Glutamatergic neuron (in vitro differentiated cells): ENCODE measurements around the gene FGGY. TPM values are rescaled to one million over a fixed set of nuclear protein-coding genes. Genes with fewer than 3 reads are reported as not detected.
"Not testable (repeated sequence)": the region's sequence is repeated elsewhere in the genome, so short reads cannot be mapped to it uniquely, and the experiment has no call there.

Experiments
- DNase-seq: peaks from one replicate; pipeline ENCODE4 v3.0.0; 2022
- H3K27ac Mint-ChIP-seq: one replicate; pipeline ENCODE4 v1.8.0; 2020; ENCODE audit warnings: mild to moderate bottlenecking, mixed read lengths, inconsistent platforms; ENCODE audit not compliant: unreplicated experiment
- H3K27me3 Mint-ChIP-seq: one replicate; pipeline ENCODE4 v1.8.0; 2020; ENCODE audit warnings: mild to moderate bottlenecking, moderate library complexity, mixed read lengths, inconsistent platforms; ENCODE audit not compliant: unreplicated experiment
- H3K36me3 Mint-ChIP-seq: one replicate; pipeline ENCODE4 v1.8.0; 2020; ENCODE audit warnings: mild to moderate bottlenecking, mixed read lengths, inconsistent platforms; ENCODE audit not compliant: unreplicated experiment
- H3K4me1 Mint-ChIP-seq: one replicate; pipeline ENCODE4 v1.8.0; 2020; ENCODE audit warnings: mild to moderate bottlenecking, low read depth, mixed read lengths, inconsistent platforms; ENCODE audit not compliant: unreplicated experiment
- H3K4me3 Mint-ChIP-seq: one replicate; pipeline ENCODE4 v1.8.0; 2020; ENCODE audit warnings: mild to moderate bottlenecking, mixed read lengths, inconsistent platforms; ENCODE audit not compliant: unreplicated experiment
- H3K9me3 Mint-ChIP-seq: one replicate; pipeline ENCODE4 v1.8.0; 2020; ENCODE audit warnings: mild to moderate bottlenecking, moderate library complexity, mixed read lengths, inconsistent platforms; ENCODE audit not compliant: unreplicated experiment
- CTCF ChIP-seq: fragments of 200-600 bp; sonication (generic); IDR thresholded peaks from one replicate; pipeline ENCODE4 v1.5.0; 2021; ENCODE audit not compliant: partially characterized antibody, unreplicated experiment
- total RNA-seq: library from RNA; stranded (reverse); fragmentation: NEBNext Ultra II Directional; extraction: Animal tissue kit (Norgen Biotek cat#: 25700); gene quantifications from one replicate; pipeline ENCODE4 v1.2.1, GENCODE V29; 2021; ENCODE audit not compliant: unreplicated experiment

FGGY gene
- total RNA-seq, 1 donor from 2014 or later = 11.6 TPM

GRCh38 chr1:59494145-59494833 is 197.4 kb downstream of the FGGY start:
- H3K9me3 Mint-ChIP-seq = peaks cover 2% of the 10 kb centered on the region
- no peak for DNase-seq
- no peak for TF ChIP-seq CTCF
- no peak overlapping the region for H3K4me3 Mint-ChIP-seq
- H3K27me3 Mint-ChIP-seq = no peaks in the 10 kb centered on the region
- no peak overlapping the region for H3K27ac Mint-ChIP-seq
- H3K4me1 Mint-ChIP-seq = no peaks in the 10 kb centered on the region
- H3K36me3 Mint-ChIP-seq = no peaks in the 10 kb centered on the region

- H3K9me3 Mint-ChIP-seq, DNase-seq, H3K27me3 Mint-ChIP-seq: not testable (repeated sequence)
These were observed 199.3 kb downstream of the FGGY start for GRCh38 chr1:59496156-59496555.

GRCh38 chr1:59497616-59498015 is 200.7 kb downstream of the FGGY start:
- no peaks in the 10 kb centered on the region for H3K36me3 Mint-ChIP-seq
- no peak for TF ChIP-seq CTCF
- H3K4me1 Mint-ChIP-seq = no peaks in the 10 kb centered on the region
- no peak overlapping the region for H3K27ac Mint-ChIP-seq
- H3K27me3 Mint-ChIP-seq = no peaks in the 10 kb centered on the region
- H3K9me3 Mint-ChIP-seq = no peaks in the 10 kb centered on the region
- H3K4me3 Mint-ChIP-seq = no peak overlapping the region
- DNase-seq = no peak

More at GRCh38 chr1:59496156-59496555, 199.3 kb downstream of the FGGY start:
- not testable (repeated sequence) for H3K4me3 Mint-ChIP-seq, H3K27ac Mint-ChIP-seq, H3K36me3 Mint-ChIP-seq, H3K4me1 Mint-ChIP-seq

DNA sequence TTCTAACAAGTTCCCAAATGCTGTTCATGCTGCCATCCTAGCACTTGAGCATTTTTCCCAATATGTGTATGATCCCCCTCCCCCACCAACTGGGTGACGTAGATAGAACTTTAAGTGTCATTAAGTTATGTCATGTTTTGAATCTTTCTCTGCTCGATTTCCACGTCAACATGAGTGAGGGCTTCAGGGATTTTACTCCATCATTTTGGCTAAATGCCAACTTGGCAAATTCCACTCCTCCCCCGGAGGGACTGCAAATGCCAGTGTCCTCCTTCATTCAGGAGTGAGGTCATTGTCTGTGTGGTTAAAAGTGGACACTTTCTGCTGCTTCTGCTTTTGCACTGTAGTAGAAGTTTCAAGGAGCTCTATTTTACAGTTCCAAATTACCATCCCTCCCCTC is 201.7 kb downstream of the FGGY start:
- no peaks in the 10 kb centered on the region for H3K36me3 Mint-ChIP-seq
- no peaks in the 10 kb centered on the region for H3K4me1 Mint-ChIP-seq
- no peaks in the 10 kb centered on the region for H3K9me3 Mint-ChIP-seq
- H3K27ac Mint-ChIP-seq = no peak overlapping the region
- TF ChIP-seq CTCF = no peak
- H3K27me3 Mint-ChIP-seq = no peaks in the 10 kb centered on the region
- DNase-seq = no peak
- H3K4me3 Mint-ChIP-seq = no peak overlapping the region

- Mint-ChIP-seq H3K4me1 (no peaks in the 10 kb centered on the region), H3K36me3 (no peaks in the 10 kb centered on the region), H3K27me3 (no peaks in the 10 kb centered on the region), H3K27ac (no peak overlapping the region), H3K9me3 (no peaks in the 10 kb centered on the region), H3K4me3 (no peak overlapping the region)
- TF ChIP-seq CTCF = no peak
- DNase-seq = no peak
These were observed 202.5 kb downstream of the FGGY start for GRCh38 chr1:59499273-59499942.
